Nephron (organoid): Measurements from ENCODE around the gene RNF141.
A peak's percentile ranks its signal among the peaks of the same experiment; 100 is the strongest.

Experiments used
- H3K27ac Mint-ChIP-seq, 3 experiments: 2 replicates each; pipeline ENCODE4 v1.8.0; 2020; ENCODE audit warnings: mixed read lengths in 3 of 3, mild to moderate bottlenecking in 2 of 3, moderate library complexity in 1 of 3
- H3K27me3 Mint-ChIP-seq: 2 replicates; pipeline ENCODE4 v1.8.0; 2021; ENCODE audit warnings: low read depth, mild to moderate bottlenecking, moderate library complexity, mixed read lengths
- H3K36me3 Mint-ChIP-seq: 2 replicates; pipeline ENCODE4 v1.8.0; 2020; ENCODE audit warnings: low read depth, mixed read lengths
- H3K4me1 Mint-ChIP-seq: 2 replicates; pipeline ENCODE4 v1.8.0; 2020; ENCODE audit warnings: mixed read lengths
- H3K4me3 Mint-ChIP-seq, 3 experiments: 2 replicates each; pipeline ENCODE4 v1.8.0; 2020; ENCODE audit warnings: mild to moderate bottlenecking in 3 of 3, mixed read lengths in 3 of 3, moderate library complexity in 2 of 3
- H3K9me3 Mint-ChIP-seq: 2 replicates; pipeline ENCODE4 v1.8.0; 2020; ENCODE audit warnings: mixed read lengths
- CTCF ChIP-seq, 3 experiments: fragments of 200-600 bp; sonication (generic); IDR thresholded peaks; one replicate each; pipeline ENCODE4 v1.5.0; 2021; ENCODE audit warnings: antibody characterized with exemption in 3 of 3; ENCODE audit not compliant: unreplicated experiment in 3 of 3

The RNF141 gene

GRCh38 chr11:10543782-10544181, 2.8 kb upstream of the RNF141 start:
- no peaks in the 10 kb centered on the region for H3K27me3 Mint-ChIP-seq
- TF ChIP-seq CTCF (IDR thresholded peaks at IDR 0.05; ENCODE audit: unreplicated experiment in 3 of 3): no peak
- H3K36me3 Mint-ChIP-seq: no peaks in the 10 kb centered on the region
- H3K27ac Mint-ChIP-seq: no peak overlapping the region
- peak overlapping the region in 1 of 3 experiments; percentile 40 for H3K4me3 Mint-ChIP-seq
- no peaks in the 10 kb centered on the region for H3K9me3 Mint-ChIP-seq
- H3K4me1 Mint-ChIP-seq: peaks cover 9% of the 10 kb centered on the region

- H3K4me1 Mint-ChIP-seq: peaks cover 9% of the 10 kb centered on the region
- H3K27me3 Mint-ChIP-seq: no peaks in the 10 kb centered on the region
- no peaks in the 10 kb centered on the region for H3K9me3 Mint-ChIP-seq
- no peak overlapping the region for H3K4me3 Mint-ChIP-seq
- H3K27ac Mint-ChIP-seq: no peak overlapping the region
- no peak for TF ChIP-seq CTCF (IDR thresholded peaks at IDR 0.05; ENCODE audit: unreplicated experiment in 3 of 3)
- no peaks in the 10 kb centered on the region for H3K36me3 Mint-ChIP-seq
These were observed 1.8 kb upstream of the RNF141 start for GRCh38 chr11:10542776-10543175.

GRCh38 chr11:10541561-10541930, 559 bp upstream of the RNF141 start:
- no peak for TF ChIP-seq CTCF (IDR thresholded peaks at IDR 0.05; ENCODE audit: unreplicated experiment in 3 of 3)
- H3K27me3 Mint-ChIP-seq: no peaks in the 10 kb centered on the region
- H3K4me3 Mint-ChIP-seq: peak overlapping the region; percentile 93 to 95 (median 94)
- H3K36me3 Mint-ChIP-seq: no peaks in the 10 kb centered on the region
- H3K4me1 Mint-ChIP-seq: peaks cover 9% of the 10 kb centered on the region
- H3K27ac Mint-ChIP-seq: peak overlapping the region; percentile 60 to 90 (median 68)
- no peaks in the 10 kb centered on the region for H3K9me3 Mint-ChIP-seq

GRCh38 chr11:10540546-10540914, 457 bp downstream of the RNF141 start:
- Mint-ChIP-seq H3K4me3 (peak overlapping the region; percentile 93 to 95 (median 94)), H3K36me3 (no peaks in the 10 kb centered on the region), H3K27me3 (no peaks in the 10 kb centered on the region), H3K9me3 (no peaks in the 10 kb centered on the region), H3K27ac (peak overlapping the region; percentile 6 to 86 (median 66)), H3K4me1 (peaks cover 9% of the 10 kb centered on the region)
- TF ChIP-seq CTCF (IDR thresholded peaks at IDR 0.05; ENCODE audit: unreplicated experiment in 3 of 3): no peak

- H3K4me3 Mint-ChIP-seq: peak overlapping the region; percentile 93 to 95 (median 94)
These were observed 1.6 kb downstream of the RNF141 start for GRCh38 chr11:10539339-10539738.

More at GRCh38 chr11:10539339-10539738, 1.6 kb downstream of the RNF141 start:
- Mint-ChIP-seq H3K27me3 (no peaks in the 10 kb centered on the region), H3K9me3 (no peaks in the 10 kb centered on the region), H3K4me1 (peaks cover 9% of the 10 kb centered on the region), H3K27ac (peak overlapping the region in 1 of 3 experiments; percentile 33), H3K36me3 (no peaks in the 10 kb centered on the region)
- TF ChIP-seq CTCF (IDR thresholded peaks at IDR 0.05; ENCODE audit: unreplicated experiment in 3 of 3): no peak
